NB4 (cell line): Measurements from ENCODE around the gene FLNC.

Source experiments
- DNase-seq: peaks from one replicate; pipeline ENCODE4 v3.0.0; 2010; ENCODE audit warnings: low read depth
- H3K4me3 ChIP-seq: one replicate; pipeline ENCODE4 v1.5.1; 2011; ENCODE audit warnings: mild to moderate bottlenecking, low read depth, low read length, moderate library complexity
- MYC ChIP-seq: IDR thresholded peaks from 2 replicates; pipeline ENCODE4 v1.6.1; 2011; ENCODE audit warnings: low read depth, low read length
- POLR2A ChIP-seq: IDR thresholded peaks from 2 replicates; pipeline ENCODE4 v1.6.1; 2011; ENCODE audit warnings: mild to moderate bottlenecking; ENCODE audit not compliant: insufficient read length; ENCODE audit errors: extremely low read depth
- TF ChIP-seq, protein P1 (sequence below): IDR thresholded peaks from 2 replicates; pipeline ENCODE4 v1.6.1; 2011; ENCODE audit warnings: low read depth, low read length
- TF ChIP-seq, protein P2 (sequence below): IDR thresholded peaks from one replicate; pipeline ENCODE4 v1.5.1; 2012; ENCODE audit warnings: low read depth, low read length

The FLNC gene

DNA sequence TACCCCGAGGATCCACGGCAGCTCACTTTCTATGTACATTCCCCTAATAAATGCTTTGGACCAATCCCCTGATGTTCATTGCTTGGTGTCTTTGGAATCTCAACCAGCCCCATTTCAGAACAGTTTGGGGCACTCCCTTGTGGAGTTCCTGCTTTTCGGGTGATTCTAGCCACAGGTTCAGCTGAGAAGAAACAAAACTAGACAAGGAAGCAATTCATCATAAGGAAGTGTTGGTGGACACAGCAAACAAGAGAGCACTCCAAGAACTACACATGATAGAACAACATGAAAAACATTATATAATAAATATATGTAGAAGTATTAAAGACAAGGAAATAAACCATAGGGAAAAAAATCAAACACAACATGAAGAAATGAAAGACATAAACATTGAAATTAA is 44.5 kb upstream of the FLNC start:
- DNase-seq, result no peak
- H3K4me3 ChIP-seq, result no peak overlapping the region
- TF ChIP-seq, protein P1, sequence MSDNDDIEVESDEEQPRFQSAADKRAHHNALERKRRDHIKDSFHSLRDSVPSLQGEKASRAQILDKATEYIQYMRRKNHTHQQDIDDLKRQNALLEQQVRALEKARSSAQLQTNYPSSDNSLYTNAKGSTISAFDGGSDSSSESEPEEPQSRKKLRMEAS, result no peak
- TF ChIP-seq POLR2A (no peak), MYC (no peak)
- TF ChIP-seq, protein P2, sequence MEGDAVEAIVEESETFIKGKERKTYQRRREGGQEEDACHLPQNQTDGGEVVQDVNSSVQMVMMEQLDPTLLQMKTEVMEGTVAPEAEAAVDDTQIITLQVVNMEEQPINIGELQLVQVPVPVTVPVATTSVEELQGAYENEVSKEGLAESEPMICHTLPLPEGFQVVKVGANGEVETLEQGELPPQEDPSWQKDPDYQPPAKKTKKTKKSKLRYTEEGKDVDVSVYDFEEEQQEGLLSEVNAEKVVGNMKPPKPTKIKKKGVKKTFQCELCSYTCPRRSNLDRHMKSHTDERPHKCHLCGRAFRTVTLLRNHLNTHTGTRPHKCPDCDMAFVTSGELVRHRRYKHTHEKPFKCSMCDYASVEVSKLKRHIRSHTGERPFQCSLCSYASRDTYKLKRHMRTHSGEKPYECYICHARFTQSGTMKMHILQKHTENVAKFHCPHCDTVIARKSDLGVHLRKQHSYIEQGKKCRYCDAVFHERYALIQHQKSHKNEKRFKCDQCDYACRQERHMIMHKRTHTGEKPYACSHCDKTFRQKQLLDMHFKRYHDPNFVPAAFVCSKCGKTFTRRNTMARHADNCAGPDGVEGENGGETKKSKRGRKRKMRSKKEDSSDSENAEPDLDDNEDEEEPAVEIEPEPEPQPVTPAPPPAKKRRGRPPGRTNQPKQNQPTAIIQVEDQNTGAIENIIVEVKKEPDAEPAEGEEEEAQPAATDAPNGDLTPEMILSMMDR, result no peak

DNA sequence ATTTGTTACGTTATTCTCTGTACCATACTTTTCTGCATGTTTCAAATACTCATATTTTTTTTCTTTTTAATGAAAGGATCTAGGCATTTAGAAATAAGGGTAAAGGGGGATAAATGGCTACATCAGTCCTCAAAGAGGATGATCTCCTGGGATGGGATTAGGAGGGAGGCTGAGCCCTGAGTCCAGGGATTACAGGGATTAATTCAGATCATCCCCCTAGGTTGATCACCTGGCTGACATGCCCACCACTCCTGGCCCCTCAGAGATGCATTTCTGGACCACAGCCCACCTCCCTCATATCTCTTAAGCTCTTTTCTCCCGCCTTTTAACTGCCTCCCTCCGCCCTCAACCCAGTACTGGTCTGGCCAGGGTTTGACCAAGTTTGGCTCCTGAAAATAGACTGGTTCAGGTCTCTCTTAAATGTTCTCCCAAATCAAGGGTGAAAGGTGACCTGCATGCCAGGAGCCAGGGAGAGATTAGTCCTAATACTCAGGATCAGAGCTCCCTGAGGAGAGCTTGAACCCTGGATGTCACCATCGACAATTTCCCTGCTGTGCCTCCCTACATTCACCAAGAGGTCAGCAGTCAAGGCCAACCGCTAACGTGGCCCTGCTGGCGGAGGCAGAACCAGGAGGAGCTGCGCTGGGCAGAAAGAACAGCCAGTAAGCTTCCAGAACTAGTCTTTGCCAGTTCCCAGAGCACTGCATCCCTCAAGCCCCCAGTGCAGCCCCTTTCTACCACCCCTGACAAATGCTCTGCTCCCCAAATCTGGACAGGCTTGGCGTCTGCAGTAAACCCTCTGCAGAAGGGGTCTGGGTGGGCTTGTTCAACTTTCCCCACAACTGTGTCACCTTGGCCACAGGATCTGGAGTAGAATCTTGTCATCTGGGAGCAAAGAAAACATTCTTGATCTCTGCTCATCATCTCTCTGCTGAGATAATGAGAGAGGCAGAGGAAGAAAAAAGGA is 41.5 kb upstream of the FLNC start:
- DNase-seq, result no peak
- no peak overlapping the region for H3K4me3 ChIP-seq

DNA sequence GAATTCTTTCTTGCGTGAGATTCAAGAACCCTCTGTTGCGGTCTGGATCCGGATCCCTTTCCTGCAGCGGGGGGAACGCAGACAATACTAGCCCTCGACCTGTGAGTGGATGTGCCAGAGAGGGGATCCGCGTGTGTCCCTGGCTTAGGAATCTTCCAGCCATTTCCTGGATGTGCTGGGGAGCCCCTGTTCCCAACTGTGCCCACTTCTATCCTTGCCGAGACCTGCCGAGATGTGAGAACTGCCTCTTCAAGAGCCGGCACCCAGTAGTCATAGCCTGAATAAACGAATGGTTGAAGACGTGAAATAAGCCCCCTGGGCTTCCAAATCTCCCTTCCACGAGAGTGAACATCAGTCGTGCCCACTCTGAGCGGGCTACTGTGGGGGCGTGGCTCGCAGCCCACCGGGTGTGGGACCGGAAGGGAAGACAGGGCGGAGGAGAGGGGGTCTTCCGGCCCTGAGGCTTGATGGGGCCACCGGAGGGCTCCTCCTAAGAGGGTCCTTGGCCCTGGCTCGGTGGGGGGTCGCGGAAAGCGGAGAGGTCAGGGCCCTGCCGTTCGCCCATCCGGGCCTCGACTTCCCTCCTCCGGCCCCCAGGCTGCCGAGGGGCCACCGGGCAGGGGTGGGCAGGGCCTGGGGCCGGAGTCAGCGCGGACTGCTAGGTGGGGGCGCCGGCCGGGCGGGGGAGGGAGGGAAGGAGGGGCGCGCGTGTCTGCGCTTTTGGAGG is 39.7 kb upstream of the FLNC start:
- TF ChIP-seq MYC, result no peak
- TF ChIP-seq, protein P2, result no peak
- TF ChIP-seq, protein P1, result no peak
- no peak for TF ChIP-seq POLR2A
- DNase-seq, result no peak
- H3K4me3 ChIP-seq, result peak overlapping the region; percentile 50

More for the DNA sequence above, 41.5 kb upstream of the FLNC start:
- TF ChIP-seq, protein P1, result no peak
- TF ChIP-seq, protein P2, result no peak
- no peak for TF ChIP-seq MYC
- no peak for TF ChIP-seq POLR2A

DNA sequence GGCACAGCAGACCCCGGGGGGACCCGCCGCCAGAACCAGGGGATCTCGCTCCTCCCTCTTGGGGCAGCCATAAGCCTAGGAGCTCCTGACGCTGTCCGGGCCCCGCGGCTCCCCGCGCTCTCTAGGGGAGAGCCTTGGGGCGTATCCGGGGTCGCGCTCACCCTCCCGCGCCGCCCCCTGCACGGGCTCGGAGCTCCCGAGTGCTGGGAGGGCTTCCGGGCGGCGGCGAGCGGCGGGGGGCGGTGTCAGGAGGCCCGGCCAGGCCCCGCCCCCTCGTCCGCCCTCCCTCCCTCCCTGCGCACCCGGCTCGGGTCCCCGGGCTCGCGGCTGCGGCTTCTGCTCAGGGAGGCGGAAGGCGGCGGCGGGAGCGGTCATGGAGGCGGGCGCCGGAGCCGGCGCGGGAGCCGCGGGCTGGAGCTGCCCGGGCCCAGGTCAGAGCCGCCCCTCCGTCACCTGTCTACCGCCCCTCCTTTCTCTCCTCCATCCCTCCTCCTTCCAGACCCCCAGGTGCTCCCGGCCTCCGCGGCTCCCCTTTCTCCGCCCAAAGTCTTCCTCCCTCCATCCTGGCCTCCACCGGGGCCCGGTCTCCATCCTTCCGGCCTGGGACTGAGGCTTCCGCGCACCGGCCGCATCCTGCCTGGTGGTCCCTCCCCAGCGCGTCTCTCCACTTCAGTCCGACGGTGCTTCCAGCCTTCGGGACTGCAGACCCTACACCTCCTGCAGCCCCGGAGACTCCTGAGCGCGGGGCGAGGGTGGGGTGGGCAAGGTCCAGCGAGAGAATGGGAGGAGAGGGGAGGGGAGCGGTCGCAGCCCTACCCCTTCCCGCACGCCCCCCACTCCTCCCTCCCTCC is 38.9 kb upstream of the FLNC start, which contains the start of gene CCDC136:
Gene CCDC136, plus strand, starts transcription at position 848 of the 851 bp plus-strand sequence. CDS start 444 bp downstream, outside the sequence.
- peak; percentile 83 for DNase-seq
- TF ChIP-seq POLR2A (peak; percentile 37), MYC (0 out of 2 replicates have a peak, but pooled peaks have one; percentile 16)
- TF ChIP-seq, protein P1, result no peak
- peak within 1 kb of the TSS; percentile 50 for H3K4me3 ChIP-seq

DNA sequence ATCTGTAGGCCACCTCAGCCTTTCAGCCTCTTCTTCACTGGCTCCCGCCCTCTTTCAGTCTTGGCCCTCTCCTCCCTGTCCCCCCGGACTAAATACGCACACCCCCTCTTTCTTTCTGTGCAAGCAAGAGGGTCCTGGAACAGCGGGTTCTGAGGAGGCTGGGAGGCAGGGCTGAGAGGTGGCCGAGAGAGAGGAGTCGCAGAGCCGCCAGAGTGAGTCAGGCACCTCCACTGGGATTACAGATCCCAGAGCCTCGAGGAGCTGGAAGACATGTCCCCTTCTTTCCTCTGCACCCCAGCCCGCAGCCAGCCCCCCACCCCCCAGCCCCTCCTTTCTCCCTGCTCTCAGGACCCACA is 38.3 kb upstream of the FLNC start:
- no peak for DNase-seq
- TF ChIP-seq, protein P2, result no peak
- no peak for TF ChIP-seq MYC
- no peak for TF ChIP-seq POLR2A
- TF ChIP-seq, protein P1, result no peak
- H3K4me3 ChIP-seq, result peak overlapping the region; percentile 46
